CD14-positive monocyte (primary cell): ENCODE data around the gene SRPX. TPM values are rescaled to one million over a fixed set of nuclear protein-coding genes. Genes with fewer than 3 reads are reported as not detected.

ENCODE experiments used
- DNase-seq, 3 donors: peaks; one replicate each; pipeline ENCODE4 v3.0.0-alpha.2; 2011 to 2022
- H2AFZ ChIP-seq: 2 replicates; pipeline ENCODE4 v1.6.0; 2012; ENCODE audit warnings: mild to moderate bottlenecking, low read depth, low read length, inconsistent platforms; ENCODE audit not compliant: insufficient read depth, poor library complexity, severe bottlenecking
- H3K27ac ChIP-seq, 2 donors: 1 replicate in 1 of 2; 2 replicates in 1 of 2; pipeline ENCODE4 v1.5.1; 2012 to 2013; ENCODE audit warnings: low read length in 2 of 2, control low read depth in 1 of 2, inconsistent platforms in 1 of 2, low read depth in 1 of 2, mild to moderate bottlenecking in 1 of 2
- H3K27me3 ChIP-seq, 2 donors: one replicate each; pipeline versions ENCODE4 v1.6.0 to v1.6.1; 2011 to 2013; ENCODE audit warnings: low read length in 2 of 2; ENCODE audit not compliant: control insufficient read depth in 2 of 2, insufficient read depth in 2 of 2
- H3K36me3 ChIP-seq, 2 donors: replicated peaks in 1 of 2; 1 replicate in 1 of 2; 2 replicates in 1 of 2; pipeline versions ENCODE4 v1.5.1 to v1.6.1; 2012 to 2013; ENCODE audit warnings: low read length in 2 of 2, control low read depth in 1 of 2, inconsistent platforms in 1 of 2, mild to moderate bottlenecking in 1 of 2; ENCODE audit not compliant: insufficient read depth in 2 of 2, control insufficient read depth in 1 of 2
- H3K4me1 ChIP-seq, 2 donors: 1 replicate in 1 of 2; 2 replicates in 1 of 2; pipeline versions ENCODE4 v1.5.1 to v1.6.1; 2012 to 2013; ENCODE audit warnings: low read length in 2 of 2, control low read depth in 1 of 2, inconsistent platforms in 1 of 2, mild to moderate bottlenecking in 1 of 2, moderate library complexity in 1 of 2; ENCODE audit not compliant: insufficient read depth in 2 of 2, control insufficient read depth in 1 of 2
- H3K4me2 ChIP-seq: replicated peaks from 2 replicates; pipeline ENCODE3; 2012; ENCODE audit warnings: low read length, moderate library complexity, mild to moderate bottlenecking; ENCODE audit not compliant: poor library complexity, severe bottlenecking; ENCODE audit errors: extremely low read depth
- H3K4me3 ChIP-seq, 3 experiments: fragments of 200-600 bp in 1 of 3; sonication (generic) in 1 of 3; replicated peaks in 1 of 3; 1 replicate in 2 of 3; 2 replicates in 1 of 3; pipeline ENCODE4 v1.5.1; 2011 to 2013; ENCODE audit warnings: low read length in 3 of 3, mild to moderate bottlenecking in 3 of 3, control low read depth in 2 of 3, low read depth in 2 of 3, inconsistent platforms in 1 of 3, moderate library complexity in 1 of 3
- H3K79me2 ChIP-seq: 2 replicates; pipeline ENCODE4 v1.6.0; 2012; ENCODE audit warnings: mild to moderate bottlenecking, control low read depth, inconsistent platforms, low read length, moderate library complexity; ENCODE audit not compliant: insufficient read depth
- H3K9ac ChIP-seq: 2 replicates; pipeline ENCODE4 v1.6.0; 2017; ENCODE audit warnings: low read length, mild to moderate bottlenecking; ENCODE audit not compliant: insufficient read depth, poor library complexity, severe bottlenecking
- H3K9me3 ChIP-seq, 2 donors: replicated peaks in 1 of 2; 1 replicate in 1 of 2; 2 replicates in 1 of 2; pipeline versions ENCODE4 v1.5.1 to v1.6.1; 2012 to 2013; ENCODE audit warnings: low read length in 2 of 2, control low read depth in 1 of 2; ENCODE audit not compliant: control insufficient read depth in 1 of 2, insufficient read depth in 1 of 2
- H4K20me1 ChIP-seq: 2 replicates; pipeline ENCODE4 v1.6.0; 2012; ENCODE audit warnings: mild to moderate bottlenecking, low read length, control low read depth, moderate library complexity; ENCODE audit not compliant: insufficient read depth
- H3K27ac Mint-ChIP-seq, 7 donors: one replicate each; pipeline ENCODE4 v1.8.0; 2020; ENCODE audit warnings: mild to moderate bottlenecking in 7 of 7, mixed read lengths in 7 of 7, moderate library complexity in 6 of 7, inconsistent platforms in 2 of 7
- H3K27me3 Mint-ChIP-seq, 3 donors: one replicate each; pipeline ENCODE4 v1.8.0; 2021 to 2022; ENCODE audit warnings: low read depth in 3 of 3, mild to moderate bottlenecking in 3 of 3, mixed read lengths in 3 of 3, moderate library complexity in 3 of 3, inconsistent platforms in 1 of 3
- H3K36me3 Mint-ChIP-seq, 2 donors: one replicate each; pipeline ENCODE4 v1.8.0; 2020; ENCODE audit warnings: mixed read lengths in 2 of 2, inconsistent platforms in 1 of 2, mild to moderate bottlenecking in 1 of 2
- H3K4me1 Mint-ChIP-seq: one replicate; pipeline ENCODE4 v1.8.0; 2020; ENCODE audit warnings: mild to moderate bottlenecking, mixed read lengths
- H3K4me3 Mint-ChIP-seq, 2 donors: one replicate each; pipeline ENCODE4 v1.8.0; 2020; ENCODE audit warnings: mild to moderate bottlenecking in 2 of 2, mixed read lengths in 2 of 2, moderate library complexity in 1 of 2
- H3K9me3 Mint-ChIP-seq, 7 donors: one replicate each; pipeline ENCODE4 v1.8.0; 2020 to 2022; ENCODE audit warnings: mixed read lengths in 7 of 7, mild to moderate bottlenecking in 6 of 7, moderate library complexity in 6 of 7, inconsistent platforms in 2 of 7
- WGBS: methylation state at CpG from one replicate; pipeline ENCODE4 v1.1.5; 2013; ENCODE audit warnings: missing lambda C conversion rate; ENCODE audit not compliant: insufficient coverage; 5-methylcytosine and 5-hydroxymethylcytosine counted together
- intact Hi-C, 2 donors: fragments of 100-400 bp; cut with micrococcal nuclease; formaldehyde crosslinking; loops; one replicate each; pipeline versions ENCODE4 v1.15.0 to v1.15.1; 2023
- polyA plus RNA-seq, 3 donors: library from polyadenylated mRNA; depleted of rRNA in 1 of 3; unstranded in 2 of 3; stranded (reverse) in 1 of 3; fragments of 300-500 nt in 2 of 3; fragments of >200 nt in 1 of 3; fragmentation: Illumina TruSeq in 2 of 3; gene quantifications; 1 replicate in 2 of 3; 2 replicates in 1 of 3; pipeline ENCODE4 v1.2.3, GENCODE V29; 2012 to 2021
- TF ChIP-seq, protein P1 (sequence below): fragments of 200-600 bp; IDR thresholded peaks from one replicate; pipeline ENCODE4 v1.8.0; 2022; ENCODE audit warnings: antibody characterized with exemption, mild to moderate bottlenecking

The SRPX gene
- polyA plus RNA-seq, 3 donors: not detected

DNA sequence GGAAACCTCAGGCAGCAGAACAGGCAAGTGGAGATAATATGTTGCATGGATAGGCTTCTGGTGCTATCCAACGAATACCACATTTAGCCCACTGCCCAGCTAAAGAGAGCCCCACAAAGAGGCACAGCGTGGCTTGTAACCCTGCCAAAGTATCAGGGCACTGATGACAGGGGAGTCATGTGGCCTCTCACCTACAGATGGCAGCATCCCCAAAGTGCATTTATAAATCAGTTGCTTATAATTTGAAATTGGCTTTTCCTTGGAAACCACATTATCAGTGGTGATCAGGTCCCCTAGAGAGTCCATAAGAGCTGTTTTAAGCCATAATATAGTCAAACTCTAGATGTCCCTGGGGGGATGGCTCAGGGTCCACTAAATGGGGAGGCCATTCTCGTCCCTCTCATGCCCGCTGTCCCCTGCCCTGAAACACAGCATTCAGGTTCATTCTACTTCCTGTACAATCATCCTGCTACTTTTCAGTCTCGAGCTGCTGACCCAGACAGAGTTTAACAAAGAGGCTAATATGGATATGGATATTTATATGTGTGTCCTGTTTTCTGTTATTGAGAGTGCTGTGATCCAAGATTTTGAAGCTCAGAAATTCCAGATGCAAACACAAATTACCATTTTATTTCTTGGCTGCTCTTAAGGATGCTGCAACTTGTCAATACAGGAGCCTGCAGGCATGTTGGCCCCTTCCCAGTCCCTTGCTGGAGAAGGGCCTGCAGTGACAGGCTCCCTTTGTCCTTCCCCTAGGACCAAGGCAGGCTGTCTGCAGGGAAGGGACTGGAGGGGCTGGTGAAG is 28.5 kb downstream of the SRPX start:
- no peak overlapping the region for H3K4me3 Mint-ChIP-seq
- no peaks in the 10 kb centered on the region for H3K79me2 ChIP-seq
- no peak overlapping the region for H3K27ac Mint-ChIP-seq

DNA sequence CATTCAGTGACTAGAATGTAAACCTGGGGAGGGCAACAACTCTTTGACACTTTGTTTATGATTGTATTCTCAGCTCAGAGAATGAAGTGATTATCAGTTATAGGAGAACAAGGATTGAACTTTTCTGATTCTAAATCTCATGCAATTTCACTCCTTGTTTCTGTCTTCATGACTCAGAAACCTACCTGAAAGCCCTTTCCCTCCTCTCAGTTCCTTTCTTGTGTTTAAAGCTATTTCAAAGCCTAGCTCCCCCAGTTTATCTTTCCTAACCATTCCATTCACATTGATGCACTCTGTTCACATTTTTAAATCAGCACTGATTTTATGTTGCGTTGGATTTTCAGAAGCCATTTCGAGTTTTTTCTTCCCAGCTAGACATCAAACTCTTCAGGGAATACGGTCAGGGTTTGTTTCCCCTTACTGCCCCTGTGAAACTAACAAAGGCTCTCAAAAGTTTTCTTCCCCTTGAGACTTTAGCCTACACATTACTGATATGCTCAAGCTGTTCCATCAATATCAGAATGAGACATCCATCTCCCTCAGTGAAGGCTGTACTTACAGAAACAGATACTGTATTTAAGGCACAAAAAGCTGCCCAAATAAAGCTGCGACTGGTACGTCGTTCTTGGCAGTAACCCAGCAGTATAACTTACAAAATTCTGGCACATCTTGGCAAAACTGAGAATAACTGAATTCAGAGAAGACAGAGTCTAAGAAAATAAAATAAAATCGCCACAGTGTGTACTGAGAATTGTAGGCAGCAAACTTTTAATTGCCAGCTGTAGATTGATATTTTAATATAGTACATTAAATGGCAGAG is 31.0 kb downstream of the SRPX start:
- Mint-ChIP-seq H3K9me3 (no peaks in the 10 kb centered on the region), H3K36me3 (no peaks in the 10 kb centered on the region), H3K27ac (no peak overlapping the region), H3K4me1 (no peaks in the 10 kb centered on the region), H3K4me3 (no peak overlapping the region), H3K27me3 (peaks cover 0 to 3% (median 3%) of the 10 kb centered on the region in 3 donors)
- H3K9ac ChIP-seq: no peak overlapping the region
- intact Hi-C loops: no loop called here
- WGBS: 80% methylated on average over 1 of the region's 7 CpGs
- no peak overlapping the region for H2AFZ ChIP-seq
- TF ChIP-seq, protein P1, sequence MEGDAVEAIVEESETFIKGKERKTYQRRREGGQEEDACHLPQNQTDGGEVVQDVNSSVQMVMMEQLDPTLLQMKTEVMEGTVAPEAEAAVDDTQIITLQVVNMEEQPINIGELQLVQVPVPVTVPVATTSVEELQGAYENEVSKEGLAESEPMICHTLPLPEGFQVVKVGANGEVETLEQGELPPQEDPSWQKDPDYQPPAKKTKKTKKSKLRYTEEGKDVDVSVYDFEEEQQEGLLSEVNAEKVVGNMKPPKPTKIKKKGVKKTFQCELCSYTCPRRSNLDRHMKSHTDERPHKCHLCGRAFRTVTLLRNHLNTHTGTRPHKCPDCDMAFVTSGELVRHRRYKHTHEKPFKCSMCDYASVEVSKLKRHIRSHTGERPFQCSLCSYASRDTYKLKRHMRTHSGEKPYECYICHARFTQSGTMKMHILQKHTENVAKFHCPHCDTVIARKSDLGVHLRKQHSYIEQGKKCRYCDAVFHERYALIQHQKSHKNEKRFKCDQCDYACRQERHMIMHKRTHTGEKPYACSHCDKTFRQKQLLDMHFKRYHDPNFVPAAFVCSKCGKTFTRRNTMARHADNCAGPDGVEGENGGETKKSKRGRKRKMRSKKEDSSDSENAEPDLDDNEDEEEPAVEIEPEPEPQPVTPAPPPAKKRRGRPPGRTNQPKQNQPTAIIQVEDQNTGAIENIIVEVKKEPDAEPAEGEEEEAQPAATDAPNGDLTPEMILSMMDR: no peak
- H3K4me1 ChIP-seq: no peaks in the 10 kb centered on the region
- no peaks in the 10 kb centered on the region for H3K9me3 ChIP-seq
- H3K4me3 ChIP-seq: no peak overlapping the region
- H3K36me3 ChIP-seq: no peaks in the 10 kb centered on the region
- no peak overlapping the region for H3K4me2 ChIP-seq
- no peak overlapping the region for H3K27ac ChIP-seq
- no peaks in the 10 kb centered on the region for H4K20me1 ChIP-seq
- no peak for DNase-seq
- H3K27me3 ChIP-seq: peaks cover 0 to 8% of the 10 kb centered on the region in 2 donors
- H3K79me2 ChIP-seq: no peaks in the 10 kb centered on the region

More for the DNA sequence above, 28.5 kb downstream of the SRPX start:
- TF ChIP-seq, protein P1: peak; percentile 27
- Histone ChIP-seq H3K27ac (no peak overlapping the region), H2AFZ (no peak overlapping the region), H3K9me3 (no peaks in the 10 kb centered on the region), H3K9ac (no peak overlapping the region), H3K27me3 (peaks cover 0 to 8% of the 10 kb centered on the region in 2 donors), H3K4me2 (no peak overlapping the region), H3K4me1 (no peaks in the 10 kb centered on the region), H4K20me1 (no peaks in the 10 kb centered on the region), H3K4me3 (no peak overlapping the region), H3K36me3 (no peaks in the 10 kb centered on the region)
- no peaks in the 10 kb centered on the region for H3K4me1 Mint-ChIP-seq
- peaks cover 0 to 2% (median 0%) of the 10 kb centered on the region in 7 donors for H3K9me3 Mint-ChIP-seq
- intact Hi-C loops: no loop called here
- peaks cover 0 to 9% (median 1%) of the 10 kb centered on the region in 3 donors for H3K27me3 Mint-ChIP-seq
- no CpG with 5 or more reads among the region's 5 CpGs for WGBS
- H3K36me3 Mint-ChIP-seq: no peaks in the 10 kb centered on the region
- peak in 1 of 3 donors; percentile 3 for DNase-seq
